Esophagus squamous epithelium (tissue), 5 donors: Measurements from ENCODE around the gene RAB8A. TPM values are rescaled to one million over a fixed set of nuclear protein-coding genes. Genes with fewer than 3 reads are reported as not detected.

Source experiments
- DNase-seq: peaks from one replicate; lab custom pipeline; 2025; lab: John Stamatoyannopoulos, UW
- H3K27ac ChIP-seq, 4 donors: fragments of 200-600 bp; sonication (generic); one replicate each; pipeline ENCODE4 v1.5.1; 2016 to 2019; ENCODE audit warnings: mild to moderate bottlenecking in 1 of 4
- H3K27me3 ChIP-seq, 4 donors: fragments of 200-600 bp; sonication (generic); 1 replicate in 3 of 4; 2 replicates in 1 of 4; pipeline versions ENCODE4 v1.5.1 to v1.6.0; 2017 to 2021; ENCODE audit warnings: antibody characterized with exemption in 1 of 4
- H3K36me3 ChIP-seq, 3 donors: fragments of 200-600 bp; sonication (generic); one replicate each; pipeline ENCODE4 v1.5.1; 2016 to 2019
- H3K4me1 ChIP-seq, 3 donors: fragments of 200-600 bp; sonication (generic); one replicate each; pipeline ENCODE4 v1.5.1; 2017 to 2019
- H3K4me3 ChIP-seq, 4 donors: fragments of 200-600 bp; sonication (generic); 1 replicate in 3 of 4; 2 replicates in 1 of 4; pipeline ENCODE4 v1.5.1; 2016 to 2019; ENCODE audit warnings: mild to moderate bottlenecking in 2 of 4, moderate library complexity in 1 of 4
- H3K9me3 ChIP-seq, 3 donors: fragments of 200-600 bp; sonication (generic); one replicate each; pipeline ENCODE4 v1.5.1; 2016 to 2019
- CTCF ChIP-seq, 6 experiments: fragments of 450-650 bp in 4 of 6; fragments of 200-600 bp in 2 of 6; sonication (generic) in 2 of 6; IDR thresholded peaks; one replicate each; pipeline ENCODE4 v1.5.1; 2016 to 2019; ENCODE audit warnings: antibody characterized with exemption in 6 of 6, mild to moderate bottlenecking in 4 of 6, moderate library complexity in 4 of 6
- POLR2A ChIP-seq, 4 donors: fragments of 450-650 bp; IDR thresholded peaks; one replicate each; pipeline ENCODE4 v1.6.1; 2017; ENCODE audit warnings: antibody characterized with exemption in 4 of 4, mild to moderate bottlenecking in 4 of 4, moderate library complexity in 3 of 4
- WGBS, 2 donors: methylation state at CpG; one replicate each; pipeline ENCODE4 v1.1.5; 2018; 5-methylcytosine and 5-hydroxymethylcytosine counted together
- intact Hi-C: fragments of 100-400 bp; cut with DNase I; formaldehyde crosslinking; loops from one replicate; pipeline ENCODE4 v1.15.0; 2022
- total RNA-seq, 4 donors: library from RNA; depleted of rRNA; stranded (reverse); fragments of >200 nt; gene quantifications; one replicate each; pipeline ENCODE4 v1.1.0, GENCODE V29; 2016
- donor health status: DM: yes; HTN: yes; CAD: no.

RAB8A gene
- total RNA-seq, 4 donors from 2014 or later, result 39.5 to 70.9 (median 46.4) TPM

- TF ChIP-seq POLR2A (IDR thresholded peaks at IDR 0.05) (no peak), CTCF (IDR thresholded peaks at IDR 0.05) (no peak)
- 86 to 88% methylated on average over 5 to 10 of the region's 10 CpGs for WGBS, 2 donors
- no peak for DNase-seq
- intact Hi-C loops, result no loop called here
- Histone ChIP-seq H3K4me1 (peaks cover 37 to 98% (median 44%) of the 10 kb centered on the region in 3 donors), H3K27ac (peak overlapping the region; percentile 91 to 100 (median 99)), H3K27me3 (no peaks in the 10 kb centered on the region), H3K4me3 (no peak overlapping the region), H3K9me3 (no peaks in the 10 kb centered on the region), H3K36me3 (peaks cover 0 to 27% (median 3%) of the 10 kb centered on the region in 3 donors)
These were observed 37.0 kb upstream of the RAB8A start for GRCh38 chr19:16074488-16075365.

GRCh38 chr19:16075430-16076153, 36.1 kb upstream of the RAB8A start:
- Histone ChIP-seq H3K27me3 (no peaks in the 10 kb centered on the region), H3K27ac (peak overlapping the region; percentile 91 to 100 (median 99)), H3K4me3 (peak overlapping the region; percentile 59 to 91 (median 86)), H3K9me3 (no peaks in the 10 kb centered on the region), H3K36me3 (peaks cover 3 to 32% (median 5%) of the 10 kb centered on the region in 3 donors), H3K4me1 (peaks cover 37 to 98% (median 52%) of the 10 kb centered on the region in 3 donors)
- 44 to 68% methylated on average over 6 to 13 of the region's 21 CpGs for WGBS, 2 donors
- DNase-seq, result no peak
- intact Hi-C loops, result no loop called here
- no peak for TF ChIP-seq CTCF (IDR thresholded peaks at IDR 0.05)
- no peak for TF ChIP-seq POLR2A (IDR thresholded peaks at IDR 0.05)

- no peaks in the 10 kb centered on the region for H3K27me3 ChIP-seq
- peak within 1 kb of the TSS; percentile 91 to 100 (median 99) for H3K27ac ChIP-seq
- TF ChIP-seq CTCF (IDR thresholded peaks at IDR 0.05), result peak in 1 of 6 experiments; percentile 7
- TF ChIP-seq POLR2A (IDR thresholded peaks at IDR 0.05), result peak in 3 of 4 donors; percentile 71 to 98 (median 91)
- H3K4me3 ChIP-seq, result peak within 1 kb of the TSS; percentile 59 to 91 (median 86)
- peaks cover 32 to 98% (median 48%) of the 10 kb centered on the region in 3 donors for H3K4me1 ChIP-seq
- no peaks in the 10 kb centered on the region for H3K9me3 ChIP-seq
- WGBS, 2 donors, result 3% methylated on average over 22 of the region's 101 CpGs; no CpG with 5 or more reads in 1 of the 2 donors
- DNase-seq, result peak; percentile 43
- intact Hi-C loops, result no loop called here
- peaks cover 3 to 35% (median 7%) of the 10 kb centered on the region in 3 donors for H3K36me3 ChIP-seq
These were observed 35.3 kb upstream of the RAB8A start, which contains the start of gene TPM4 for GRCh38 chr19:16076154-16076957. Gene TPM4 (plus strand): TSS chr19:16076495. CDS start chr19:16076566, 71 bp downstream.

GRCh38 chr19:16076958-16077611, 34.6 kb upstream of the RAB8A start:
- Histone ChIP-seq H3K27me3 (no peaks in the 10 kb centered on the region), H3K36me3 (peaks cover 8 to 38% (median 13%) of the 10 kb centered on the region in 3 donors), H3K9me3 (no peaks in the 10 kb centered on the region), H3K27ac (peak overlapping the region; percentile 91 to 100 (median 99)), H3K4me1 (peaks cover 31 to 98% (median 41%) of the 10 kb centered on the region in 3 donors), H3K4me3 (peak overlapping the region; percentile 59 to 91 (median 86))
- TF ChIP-seq POLR2A (IDR thresholded peaks at IDR 0.05) (peak in 2 of 4 donors; percentile 11 to 45), CTCF (IDR thresholded peaks at IDR 0.05) (no peak)
- WGBS, 2 donors, result 1 to 3% methylated on average over 5 to 12 of the region's 56 CpGs
- no peak for DNase-seq
- intact Hi-C loops, result no loop called here
